Endothelial cell of umbilical vein (primary cell): ENCODE results near the gene CDO1. TPM values are rescaled to one million over a fixed set of nuclear protein-coding genes. Genes with fewer than 3 reads are reported as not detected.

Experiments used
- BruUV-seq: library from RNA; stranded (reverse); fragments of 400-500 nt; replicated peaks from 2 replicates; lab custom pipeline; 2021; lab: Mats Ljungman, UMichigan
- CTCF ChIA-PET: fragments of 300-600, 350-600 bp; sonication (Branson Sonifier 250); formaldehyde crosslinking; loops from one replicate; lab custom pipeline; 2021; ENCODE audit warnings: antibody characterized with exemption, inconsistent platforms; lab: Charles Lee
- POLR2A ChIA-PET: fragments of 300-600, 350-600 bp; sonication (Branson Sonifier 250); formaldehyde crosslinking; loops from one replicate; lab custom pipeline; 2021; ENCODE audit warnings: antibody characterized with exemption, inconsistent platforms; lab: Charles Lee
- DNase-seq: peaks from one replicate; pipeline ENCODE4 v3.0.0-alpha.2; 2011; ENCODE audit warnings: low read depth, low spot score
- FAIRE-seq: peaks from 2 replicates; lab custom pipeline; 2011; peaks lifted over from hg19 to GRCh38; lab: Jason Lieb, UNC
- H2AFZ ChIP-seq: 2 replicates; pipeline ENCODE4 v1.6.0; 2012; ENCODE audit warnings: low read depth, low read length, control low read depth, inconsistent platforms
- H3K27ac ChIP-seq: 2 replicates; pipeline ENCODE4 v1.5.1; 2011; ENCODE audit warnings: low read depth, mild to moderate bottlenecking, control low read depth, low read length, moderate library complexity; ENCODE audit not compliant: insufficient read depth
- H3K27me3 ChIP-seq, 2 experiments: 2 replicates each; pipeline versions ENCODE4 v1.6.0 to v1.6.1; 2011; ENCODE audit warnings: low read length in 2 of 2, mixed read lengths in 1 of 2; ENCODE audit not compliant: control insufficient read depth in 2 of 2, insufficient read depth in 2 of 2
- H3K36me3 ChIP-seq, 2 experiments: 2 replicates in 1 of 2; 3 replicates in 1 of 2; pipeline ENCODE4 v1.5.1; 2011; ENCODE audit warnings: low read length in 2 of 2, mild to moderate bottlenecking in 1 of 2, moderate library complexity in 1 of 2; ENCODE audit not compliant: control insufficient read depth in 2 of 2, insufficient read depth in 2 of 2; ENCODE audit errors: extremely low read depth in 1 of 2
- H3K4me1 ChIP-seq: 3 replicates; pipeline ENCODE4 v1.5.1; 2011; ENCODE audit warnings: mild to moderate bottlenecking, low read length; ENCODE audit not compliant: control insufficient read depth, insufficient read depth; ENCODE audit errors: extremely low read depth
- H3K4me2 ChIP-seq: 2 replicates; pipeline ENCODE4 v1.6.1; 2011; ENCODE audit warnings: low read length, control low read depth, mixed read lengths; ENCODE audit not compliant: insufficient read depth
- H3K4me3 ChIP-seq, 3 experiments: fragments of 200-600 bp in 1 of 3; sonication (generic), shearing (Covaris generic) in 1 of 3; replicated peaks in 1 of 3; 2 replicates each; pipeline ENCODE4 v1.5.1; 2011 to 2016; ENCODE audit warnings: control low read depth in 3 of 3, low read length in 3 of 3, mild to moderate bottlenecking in 2 of 3, inconsistent platforms in 1 of 3, low read depth in 1 of 3, moderate library complexity in 1 of 3; ENCODE audit not compliant: insufficient read depth in 1 of 3
- H3K79me2 ChIP-seq: 2 replicates; pipeline ENCODE4 v1.6.0; 2012; ENCODE audit warnings: low read length, inconsistent platforms; ENCODE audit not compliant: control insufficient read depth, insufficient read depth
- H3K9ac ChIP-seq: replicated peaks from 2 replicates; pipeline ENCODE3; 2011; ENCODE audit warnings: low read length, control low read depth; ENCODE audit not compliant: insufficient read depth; ENCODE audit errors: extremely low read depth
- H3K9me1 ChIP-seq: replicated peaks from 3 replicates; pipeline ENCODE4 v1.6.0; 2011; ENCODE audit warnings: mild to moderate bottlenecking, low read length; ENCODE audit not compliant: control insufficient read depth, insufficient read depth; ENCODE audit errors: extremely low read depth
- H3K9me3 ChIP-seq: replicated peaks from 2 replicates; pipeline ENCODE4 v1.5.1; 2012; ENCODE audit warnings: low read length, inconsistent platforms; ENCODE audit not compliant: control insufficient read depth, insufficient read depth
- H4K20me1 ChIP-seq: replicated peaks from 2 replicates; pipeline ENCODE3; 2011; ENCODE audit warnings: mild to moderate bottlenecking, low read length; ENCODE audit not compliant: control insufficient read depth, insufficient read depth; ENCODE audit errors: extremely low read depth
- CTCF ChIP-seq, 2 donors: IDR thresholded peaks; 1 replicate in 1 of 2; 2 replicates in 1 of 2; pipeline ENCODE4 v1.5.1; 2011; ENCODE audit warnings: low read length in 2 of 2, mild to moderate bottlenecking in 2 of 2, moderate library complexity in 2 of 2, control low read depth in 1 of 2, inconsistent platforms in 1 of 2, low read depth in 1 of 2; ENCODE audit not compliant: insufficient read depth in 1 of 2; ENCODE audit errors: extremely low read depth in 1 of 2
- EZH2 ChIP-seq: IDR thresholded peaks from 2 replicates; pipeline ENCODE4 v1.6.1; 2012; ENCODE audit warnings: borderline replicate concordance, low read depth, mild to moderate bottlenecking, moderate library complexity, low read length, inconsistent platforms; ENCODE audit not compliant: severe bottlenecking
- FOS ChIP-seq: IDR thresholded peaks from 2 replicates; pipeline ENCODE4 v1.6.1; 2011; ENCODE audit warnings: mild to moderate bottlenecking, low read length, moderate library complexity, borderline replicate concordance; ENCODE audit not compliant: insufficient read depth
- GATA2 ChIP-seq: IDR thresholded peaks from 2 replicates; pipeline ENCODE4 v1.7.0; 2011; ENCODE audit warnings: low read depth, mild to moderate bottlenecking, moderate library complexity, mixed read lengths, low read length; ENCODE audit not compliant: insufficient read length, insufficient read depth
- JUN ChIP-seq: IDR thresholded peaks from 2 replicates; pipeline ENCODE4 v1.6.1; 2011; ENCODE audit warnings: borderline replicate concordance, low read depth; ENCODE audit not compliant: insufficient read length, insufficient read depth
- MAX ChIP-seq: IDR thresholded peaks from 2 replicates; pipeline ENCODE4 v1.6.1; 2011; ENCODE audit not compliant: insufficient read depth, insufficient read length
- MYC ChIP-seq: IDR thresholded peaks from one replicate; pipeline ENCODE4 v1.6.1; 2011; ENCODE audit warnings: mild to moderate bottlenecking, low read depth, low read length
- POLR2A ChIP-seq: IDR thresholded peaks from 2 replicates; pipeline ENCODE4 v1.6.1; 2012; ENCODE audit warnings: low read depth, mild to moderate bottlenecking, control low read depth, low read length
- POLR2AphosphoS5 ChIP-seq: IDR thresholded peaks from 2 replicates; pipeline ENCODE4 v1.6.1; 2012; ENCODE audit warnings: low read depth, mild to moderate bottlenecking, control low read depth, low read length, moderate library complexity; ENCODE audit not compliant: insufficient read depth
- dilution Hi-C: fragments of 300-500 bp; cut with MboI; formaldehyde crosslinking; loops from one replicate; pipeline ENCODE4 v1.15.0; 2019; ENCODE audit warnings: low sequenced_read_pairs; ENCODE audit not compliant: extremely low pct_ligation_motif_present
- intact Hi-C: fragments of 100-400 bp; cut with micrococcal nuclease; formaldehyde crosslinking; loops from one replicate; pipeline ENCODE4 v1.10.0; 2022
- polyA plus RNA-seq, 4 experiments: library from polyadenylated mRNA; depleted of rRNA in 3 of 4; stranded (reverse) in 3 of 4; unstranded in 1 of 4; fragments of >200 nt; gene quantifications; 2 replicates each; pipeline versions ENCODE4 v1.2.1 to v1.2.3, GENCODE V29; 2011 to 2012; ENCODE audit warnings: missing spikeins in 1 of 4
- total RNA-seq: library from RNA; stranded (reverse); gene quantifications from 2 replicates; pipeline ENCODE4 v1.2.3, GENCODE V29; 2021

CDO1 gene
- total and polyA plus RNA-seq, 2 donors (not counting 3 experiments of a cell fraction or from before 2014, with no cell fraction given) = 1.3 to 1.7 TPM

- DNase-seq (peak; percentile 20), FAIRE-seq (peak; percentile 75)
- H3K9me1 ChIP-seq = no peaks in the 10 kb centered on the region
- dilution Hi-C loops (no loop called here), intact Hi-C loops (loop anchor here (1.0 kb wide), 1 partner anchor 31 kb away; the partner anchor contains the start of genes AP3S1 and ATG12)
- H3K27ac ChIP-seq = no peak overlapping the region
- POLR2A ChIA-PET = no interaction called here
- no peak overlapping the region for H3K9ac ChIP-seq
- no peaks in the 10 kb centered on the region for H4K20me1 ChIP-seq
- CTCF ChIA-PET = interaction anchor here (1.0 to 2.0 kb wide), 4 partner anchors 8 to 257 kb away, joined by 3 to 4 read pairs (median 4); no protein-coding TSS in a partner anchor
- no peaks in the 10 kb centered on the region for H3K36me3 ChIP-seq
- TF ChIP-seq MAX (no peak), JUN (peak; percentile 23), FOS (peak; percentile 58), GATA2 (peak; percentile 35)
- H3K79me2 ChIP-seq = no peaks in the 10 kb centered on the region
- H3K27me3 ChIP-seq = peaks cover 18 to 21% of the 10 kb centered on the region in 2 experiments
- no peak overlapping the region for H3K4me3 ChIP-seq
- H3K4me1 ChIP-seq = peaks cover 22% of the 10 kb centered on the region
- H3K4me2 ChIP-seq = peak overlapping the region; percentile 74
- BruUV-seq = no TSS peak
- H3K9me3 ChIP-seq = no peaks in the 10 kb centered on the region
- no peak overlapping the region for H2AFZ ChIP-seq
Measured at GRCh38 chr5:115810761-115811160, 5.7 kb downstream of the CDO1 start.

GRCh38 chr5:115809946-115810345 lies 6.5 kb downstream of the CDO1 start:
- ChIA-PET POLR2A (no interaction called here), CTCF (interaction anchor here (0.6 to 2.0 kb wide), 7 partner anchors 8 to 258 kb away, joined by 3 to 4 read pairs (median 4); no protein-coding TSS in a partner anchor)
- H3K9me3 ChIP-seq = no peaks in the 10 kb centered on the region
- no peaks in the 10 kb centered on the region for H3K36me3 ChIP-seq
- no peak overlapping the region for H3K27ac ChIP-seq
- peak; percentile 48 for DNase-seq
- no peaks in the 10 kb centered on the region for H4K20me1 ChIP-seq
- H3K9me1 ChIP-seq = no peaks in the 10 kb centered on the region
- H3K79me2 ChIP-seq = no peaks in the 10 kb centered on the region
- BruUV-seq = no TSS peak
- dilution Hi-C loops (no loop called here), intact Hi-C loops (loop anchor here (1.0 kb wide), 1 partner anchor 31 kb away; the partner anchor contains the start of genes AP3S1 and ATG12)
- H3K4me2 ChIP-seq = peak overlapping the region; percentile 74
- no peak overlapping the region for H2AFZ ChIP-seq
- no peak overlapping the region for H3K4me3 ChIP-seq
- TF ChIP-seq EZH2 (no peak), POLR2A (no peak), CTCF (IDR thresholded peaks at IDR 0.05; ENCODE audit: extremely low read depth in 1 of 2, insufficient read depth in 1 of 2, low read depth in 1 of 2, low read length in 2 of 2) (no peak), MAX (no peak), JUN (peak; percentile 43), MYC (no peak), POLR2AphosphoS5 (no peak), GATA2 (peak; percentile 41), FOS (peak; percentile 71)
- peaks cover 12 to 13% of the 10 kb centered on the region in 2 experiments for H3K27me3 ChIP-seq
- FAIRE-seq = peak; percentile 83
- no peak overlapping the region for H3K9ac ChIP-seq
- peaks cover 17% of the 10 kb centered on the region for H3K4me1 ChIP-seq
